GM21423 (cell line): ENCODE data around the gene NUAK2.

ENCODE experiments used
- ATAC-seq: cut with Tn5 transposase; IDR thresholded peaks from one replicate; pipeline ENCODE4 v1.9.1; 2021; ENCODE audit warnings: mild to moderate bottlenecking, moderate library complexity; ENCODE audit not compliant: unreplicated experiment

The NUAK2 gene

DNA sequence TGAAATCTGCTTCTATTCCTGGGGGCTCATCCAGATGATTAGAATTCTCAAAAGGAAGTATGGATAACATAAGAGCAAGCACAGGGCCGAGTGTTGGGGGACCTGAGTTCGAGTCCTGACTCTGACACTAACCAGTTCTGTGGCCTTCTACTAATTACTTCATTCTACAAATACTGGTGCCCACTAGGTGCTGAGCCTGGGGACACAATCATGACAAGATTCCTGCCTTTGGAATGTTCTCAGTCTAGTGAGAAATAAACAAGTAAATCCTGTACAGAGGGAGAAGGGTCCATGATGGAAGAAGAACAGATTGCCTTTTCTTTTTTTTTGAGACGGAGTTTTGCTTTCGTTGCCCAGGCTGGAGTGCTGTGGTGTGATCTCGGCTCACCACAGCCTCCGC, 2.2 kb upstream of the NUAK2 start:
- no peak for ATAC-seq

GRCh38 chr1:205321959-205322283, 376 bp upstream of the NUAK2 start:
- ATAC-seq = no peak

DNA sequence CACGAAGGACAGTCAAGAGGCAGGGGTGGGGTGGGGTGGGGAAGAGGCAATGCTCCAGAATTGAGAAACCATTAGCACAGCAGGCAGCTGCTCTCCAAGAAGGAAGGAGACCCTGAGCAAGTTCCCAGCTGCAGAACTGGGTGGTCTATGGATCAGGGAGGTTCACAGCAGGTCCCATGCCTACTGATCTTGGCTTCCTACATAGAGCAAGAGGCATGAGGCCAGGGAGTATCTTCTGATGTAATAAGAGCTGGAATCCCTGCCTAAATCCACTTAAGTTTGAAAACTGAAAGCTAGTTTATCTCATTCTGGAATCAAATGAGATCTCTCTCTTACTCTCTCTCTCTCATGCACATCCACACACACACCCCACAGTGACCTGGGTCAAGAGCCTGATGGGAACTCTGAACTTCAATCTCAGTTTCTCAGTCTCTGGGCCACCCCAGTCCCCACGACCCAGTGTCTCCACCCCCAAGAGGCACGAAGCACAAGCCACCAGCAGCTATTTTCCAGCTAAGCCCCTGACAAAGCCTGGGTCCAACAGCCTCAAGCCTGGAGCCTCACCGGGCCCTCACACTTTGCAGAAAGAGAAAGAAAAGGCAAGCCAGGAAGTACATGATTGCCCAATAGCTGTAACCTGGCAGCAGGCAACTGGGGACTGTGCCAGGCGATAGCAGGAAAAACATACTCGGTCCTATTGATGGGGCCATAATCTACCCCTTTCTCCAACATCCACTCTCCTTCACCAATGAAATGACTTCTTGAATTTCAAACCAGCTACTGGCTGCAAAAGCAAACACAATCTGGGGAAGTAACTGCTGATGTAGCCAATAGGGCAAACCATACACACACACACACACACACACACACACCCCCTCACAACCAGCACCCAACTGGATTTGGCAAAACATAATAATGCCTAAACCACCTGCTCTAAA, 2.2 kb downstream of the NUAK2 start:
- ATAC-seq = no peak

DNA sequence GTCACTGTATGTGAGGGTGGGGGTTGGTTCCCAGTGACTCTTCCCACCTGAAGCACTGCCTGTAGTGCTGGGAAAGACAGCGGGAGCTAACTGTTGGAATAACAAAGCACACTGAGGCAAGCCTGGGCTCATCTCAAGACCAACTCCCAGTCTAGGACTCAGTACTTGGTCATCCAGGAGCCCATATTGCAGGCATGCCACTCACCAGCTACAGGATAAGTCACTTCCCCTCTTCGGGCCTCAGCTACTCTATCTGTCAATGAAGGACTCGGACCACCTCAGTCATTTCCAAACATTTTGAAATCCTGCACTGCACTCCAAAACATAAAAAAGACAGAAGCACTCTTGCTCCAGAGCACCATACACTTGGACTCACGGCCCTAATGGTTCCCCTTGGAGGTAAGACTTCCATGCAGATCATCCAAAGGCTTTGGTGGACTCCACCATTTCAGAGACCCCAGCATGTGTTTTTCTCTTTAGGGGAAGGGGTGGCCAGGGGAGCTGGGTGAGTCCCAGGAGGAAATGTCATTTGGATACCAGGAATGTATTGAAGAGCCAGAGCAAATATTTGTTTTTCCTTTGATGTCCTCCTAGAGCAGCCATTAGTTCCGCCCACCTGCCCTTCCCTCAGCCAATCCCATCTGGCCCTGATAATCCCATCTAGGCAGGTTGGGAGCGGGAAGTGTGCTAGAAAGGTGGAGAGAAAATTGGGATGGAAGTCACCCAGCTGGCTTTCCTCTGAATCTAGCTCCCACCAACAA, 3.1 kb downstream of the NUAK2 start:
- no peak for ATAC-seq

GRCh38 chr1:205317311-205317917, 4.1 kb downstream of the NUAK2 start:
- no peak for ATAC-seq

- ATAC-seq = no peak
Observed at GRCh38 chr1:205316161-205316566, 5.4 kb downstream of the NUAK2 start.

DNA sequence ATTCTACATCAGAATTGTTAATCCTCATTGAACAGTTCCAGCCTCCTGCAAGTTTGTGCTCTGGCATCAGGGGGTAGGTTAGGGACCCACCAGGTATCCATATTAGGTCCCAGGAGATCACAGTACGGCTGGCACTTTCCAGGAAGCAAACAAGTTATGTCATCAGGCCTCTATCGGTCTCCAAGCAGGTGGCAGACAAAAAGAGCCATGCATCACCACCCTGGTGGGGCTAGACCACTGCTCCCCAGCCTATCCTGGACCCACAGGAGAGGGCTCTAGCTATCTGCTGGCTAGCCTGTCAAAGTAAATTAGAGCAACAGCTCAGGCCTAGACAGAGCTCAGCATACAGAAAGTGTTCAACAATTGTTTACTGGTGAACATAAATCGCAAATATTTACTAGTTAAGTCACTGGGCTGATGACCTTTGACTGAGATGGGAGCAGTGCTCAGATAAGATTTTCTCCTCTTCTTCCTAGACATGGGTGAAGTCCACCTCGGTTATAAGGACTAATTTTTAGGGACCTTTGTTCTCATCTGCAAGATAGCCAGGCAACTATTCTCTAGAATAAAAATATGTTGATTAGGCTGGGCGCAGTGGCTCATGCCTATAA, 6.4 kb downstream of the NUAK2 start:
- no peak for ATAC-seq

- no peak for ATAC-seq
Observed at GRCh38 chr1:205313563-205314308, 7.8 kb downstream of the NUAK2 start.

GRCh38 chr1:205312866-205313562, 8.5 kb downstream of the NUAK2 start:
- ATAC-seq = no peak

GRCh38 chr1:205310976-205311704, 10.4 kb downstream of the NUAK2 start:
- no peak for ATAC-seq

DNA sequence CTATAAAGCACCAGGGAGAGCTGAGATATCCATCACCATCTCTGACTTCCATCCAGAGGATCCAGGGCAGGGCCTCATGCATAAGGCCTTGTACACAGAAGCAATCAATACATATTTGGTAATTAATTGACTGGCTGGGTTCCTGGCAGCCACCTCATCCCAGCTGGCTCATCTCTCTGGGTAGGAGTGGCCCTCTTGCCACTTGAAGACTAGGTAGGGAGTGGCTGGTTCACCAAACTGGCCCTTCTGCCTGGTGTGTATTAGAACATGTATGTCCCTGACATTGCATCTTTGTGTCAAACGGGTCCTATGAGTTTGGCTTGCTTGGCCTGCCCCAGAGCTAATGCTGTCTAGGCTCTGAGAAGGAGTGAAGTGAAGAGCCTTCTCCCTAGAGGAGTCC, 11.8 kb downstream of the NUAK2 start:
- no peak for ATAC-seq

- no peak for ATAC-seq
Observed at GRCh38 chr1:205306929-205307566, 14.5 kb downstream of the NUAK2 start.

GRCh38 chr1:205304695-205305070, 16.9 kb downstream of the NUAK2 start:
- no peak for ATAC-seq

- no peak for ATAC-seq
Observed at GRCh38 chr1:205304046-205304694, 17.4 kb downstream of the NUAK2 start.

DNA sequence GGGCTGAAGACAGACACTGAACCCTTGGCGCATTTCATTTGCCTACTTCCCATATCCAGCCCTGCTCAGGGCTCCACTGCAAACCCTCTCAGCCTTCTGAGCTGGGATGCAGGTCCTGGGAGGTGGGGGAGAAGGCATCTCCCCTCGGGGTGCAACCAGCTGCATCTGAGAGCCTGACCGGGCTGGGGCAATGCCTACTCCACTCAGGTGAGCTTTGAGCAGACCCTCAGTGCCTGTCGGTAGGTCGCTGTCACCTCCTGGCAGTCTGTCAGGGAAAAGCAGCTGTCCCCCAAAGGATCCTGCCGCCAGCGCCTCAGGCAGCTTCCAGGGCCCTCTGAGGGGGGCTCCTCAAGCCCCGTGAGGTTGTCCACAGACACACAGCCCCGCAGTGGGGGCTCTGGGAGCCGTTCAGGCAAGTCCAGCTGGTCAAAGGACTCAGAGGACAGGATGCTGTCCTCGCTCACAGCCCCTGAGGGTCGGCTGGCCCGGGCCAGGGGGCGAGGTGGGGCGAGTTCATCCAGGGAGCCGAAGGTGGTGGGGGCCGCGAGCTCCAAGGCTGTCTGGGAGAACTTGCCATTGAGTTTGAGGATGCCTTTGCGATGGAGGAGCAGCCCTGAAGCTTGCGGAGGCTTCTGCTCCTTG, 18.2 kb downstream of the NUAK2 start:
- ATAC-seq = no peak

DNA sequence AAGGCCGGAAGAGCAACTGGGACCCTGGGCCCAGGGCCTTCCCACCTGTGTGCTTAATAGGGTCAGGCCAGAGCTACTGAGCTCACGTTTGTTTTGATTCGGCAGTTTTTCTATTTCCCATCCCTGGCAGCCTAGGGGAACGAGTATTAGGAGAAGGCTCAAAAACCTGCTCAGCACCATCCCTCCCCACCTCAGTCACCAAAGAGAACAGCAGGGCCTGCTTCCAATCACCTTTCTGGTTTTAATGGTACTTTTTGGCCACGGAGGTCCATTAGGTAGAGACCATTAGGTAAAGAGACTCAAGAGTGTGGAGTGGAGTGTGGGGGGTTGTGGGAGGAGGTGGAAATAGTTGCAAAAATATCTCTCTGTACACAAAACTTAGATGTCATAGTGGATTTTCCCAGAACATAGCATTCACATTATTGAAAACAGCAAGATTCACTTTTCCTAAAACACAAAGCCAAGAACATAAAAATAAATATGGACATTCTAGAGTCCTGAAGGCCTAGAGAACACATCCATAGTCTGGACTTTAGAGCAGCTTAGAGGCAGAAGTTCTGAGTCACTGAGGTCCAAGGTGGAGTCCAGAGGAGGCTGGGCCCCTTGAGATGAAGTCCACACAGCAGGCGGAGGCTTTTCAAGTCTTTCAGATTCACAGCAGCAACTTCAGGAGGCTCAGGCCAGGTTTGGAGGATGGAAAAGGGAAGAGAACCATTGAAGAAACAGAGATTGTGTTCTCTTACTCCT, 19.5 kb downstream of the NUAK2 start:
- ATAC-seq = no peak

GRCh38 chr1:205301205-205301821, 20.2 kb downstream of the NUAK2 start:
- no peak for ATAC-seq
